Dermis lymphatic vessel endothelial cell (primary cell): ENCODE results near the gene AKIRIN1. TPM values are rescaled to one million over a fixed set of nuclear protein-coding genes. Genes with fewer than 3 reads are reported as not detected.

Source experiments
- total RNA-seq: library from RNA; depleted of rRNA; stranded (reverse); fragments of >200 nt; gene quantifications from 2 replicates; pipeline ENCODE4 v1.2.1, GENCODE V29; 2014

AKIRIN1 gene, protein sequence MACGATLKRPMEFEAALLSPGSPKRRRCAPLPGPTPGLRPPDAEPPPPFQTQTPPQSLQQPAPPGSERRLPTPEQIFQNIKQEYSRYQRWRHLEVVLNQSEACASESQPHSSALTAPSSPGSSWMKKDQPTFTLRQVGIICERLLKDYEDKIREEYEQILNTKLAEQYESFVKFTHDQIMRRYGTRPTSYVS
- 41.8 and 46.8 TPM in 2 replicates for total RNA-seq

DNA sequence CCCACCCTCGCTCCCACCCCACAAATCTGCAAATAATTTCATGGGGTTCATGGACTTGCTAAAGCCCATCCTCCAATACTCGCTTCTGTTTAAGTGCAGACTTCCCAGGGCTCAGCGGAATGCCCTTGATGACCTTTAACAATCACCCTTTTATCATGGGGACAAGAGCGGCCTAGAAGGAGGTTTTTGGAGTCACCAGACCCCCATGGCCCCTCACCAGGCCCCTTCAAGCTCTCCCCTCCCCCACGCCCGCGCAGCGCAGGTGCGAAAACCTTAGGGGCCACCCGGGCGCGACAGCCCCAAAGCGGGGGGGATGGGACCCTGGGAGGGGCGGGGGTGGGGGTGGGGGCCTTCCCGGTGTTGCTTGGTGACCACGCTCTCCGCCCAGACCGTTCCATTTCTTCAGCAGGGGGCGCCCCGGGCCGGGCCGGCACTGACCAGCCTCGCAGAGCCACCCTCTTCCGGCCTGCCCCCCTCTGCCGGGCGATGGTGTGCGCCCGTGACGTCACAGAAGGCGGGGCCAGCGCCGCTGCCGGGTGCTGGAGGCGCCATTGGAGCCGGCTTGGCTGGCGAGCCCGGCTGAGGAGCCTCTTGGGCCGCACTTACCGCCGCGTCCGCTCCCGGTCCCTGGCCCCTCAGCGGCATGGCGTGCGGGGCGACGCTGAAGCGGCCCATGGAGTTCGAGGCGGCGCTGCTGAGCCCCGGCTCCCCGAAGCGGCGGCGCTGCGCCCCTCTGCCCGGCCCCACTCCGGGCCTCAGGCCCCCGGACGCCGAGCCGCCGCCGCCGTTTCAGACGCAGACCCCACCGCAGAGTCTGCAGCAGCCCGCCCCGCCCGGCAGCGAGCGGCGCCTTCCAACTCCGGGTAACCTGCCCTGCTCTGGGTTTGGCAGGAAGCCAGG, at the start of gene AKIRIN1:
TSS of gene AKIRIN1 (plus strand) at position 539 of the 900 bp plus-strand sequence. CDS start at position 644, 105 bp downstream.

DNA sequence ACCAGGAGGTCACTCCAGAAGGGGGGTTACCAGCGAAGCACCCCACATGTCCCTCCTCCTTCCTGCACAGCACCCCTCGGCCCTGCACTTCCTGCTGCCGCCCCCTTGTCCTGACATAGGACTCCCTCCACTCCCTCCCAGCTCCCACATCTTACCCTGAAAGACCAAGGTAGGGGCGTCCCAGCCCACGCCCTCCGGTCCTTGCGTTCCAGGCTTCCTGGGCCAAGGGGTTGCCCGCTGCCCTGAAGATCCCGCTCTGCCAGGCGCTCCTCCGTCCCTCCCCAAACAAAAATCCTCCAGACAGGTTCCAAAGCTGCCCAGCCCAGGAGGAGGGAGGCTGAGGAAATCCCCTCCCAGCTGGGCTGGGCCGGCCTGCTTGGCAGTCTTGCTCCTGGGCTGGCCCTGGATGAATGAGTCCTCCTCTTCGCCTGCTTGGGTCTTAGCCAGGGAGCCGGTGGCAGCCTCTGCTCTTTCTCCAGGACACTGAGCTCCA, 49.5 kb upstream of the AKIRIN1 start, which contains the start of gene RHBDL2:
TSS of gene RHBDL2 (minus strand) at position 304 of the 493 bp plus-strand sequence. CDS start 22,618 bp downstream, outside the sequence.

DNA sequence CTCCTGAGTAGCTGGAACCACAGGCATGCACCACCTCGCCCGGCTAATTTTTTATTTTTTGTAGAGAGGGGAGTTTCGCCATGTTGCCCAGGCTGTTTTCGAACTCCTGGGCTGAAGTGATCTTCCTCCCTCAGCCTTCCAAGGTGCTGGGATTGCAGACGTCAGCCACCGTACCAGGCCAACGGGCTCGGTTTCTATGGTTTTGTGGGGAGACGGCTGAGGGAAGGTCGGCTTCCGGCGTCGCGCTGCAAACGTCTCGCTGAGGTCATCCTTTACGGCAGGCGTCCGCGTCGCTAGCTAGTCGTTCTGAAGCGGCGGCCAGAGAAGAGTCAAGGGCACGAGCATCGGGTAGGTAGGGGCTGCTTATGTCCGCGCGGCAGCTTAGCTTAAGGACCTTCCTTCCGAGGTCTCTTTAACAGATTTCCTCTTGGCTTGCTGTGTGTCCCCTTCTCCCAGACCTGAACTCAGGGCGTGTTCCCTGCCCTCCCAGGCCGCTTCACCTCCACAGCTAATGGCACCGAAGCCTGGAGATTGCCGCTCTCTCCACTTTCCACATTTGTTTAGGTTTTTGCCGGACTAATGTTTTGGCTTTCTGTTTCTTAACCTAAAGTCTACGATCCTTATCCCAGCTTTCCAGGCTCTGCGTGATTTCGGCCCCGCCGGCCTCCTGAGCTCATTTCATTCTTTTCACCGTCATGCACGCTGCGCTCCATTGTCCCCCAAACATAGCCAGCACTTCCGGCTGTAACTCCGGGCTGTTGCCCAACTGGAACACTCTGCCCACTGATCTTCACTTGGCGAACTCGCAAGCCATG, 35.2 kb downstream of the AKIRIN1 start, which contains the start of gene NDUFS5:
TSS of gene NDUFS5 (plus strand) at position 300 of the 815 bp plus-strand sequence. CDS start 2,375 bp downstream, outside the sequence.

Other genes starting within 250 kb of the AKIRIN1 start
- 17.9 and 22.4 TPM in 2 replicates for gene RRAGC, start 131.5 kb upstream of the AKIRIN1 start, total RNA-seq
- 5.7 and 8.7 TPM in 2 replicates for gene MYCBP, start 117.9 kb upstream of the AKIRIN1 start, total RNA-seq
- not detected in 2 replicates for gene GJA9, start 109.7 kb upstream of the AKIRIN1 start, total RNA-seq
- gene RHBDL2, start 49.4 kb upstream of the AKIRIN1 start, total RNA-seq: not detected in 2 replicates
- gene NDUFS5, start 35.1 kb downstream of the AKIRIN1 start, total RNA-seq: 427 and 486 TPM in 2 replicates
- 501 and 507 TPM in 2 replicates for gene MACF1, start 213.4 kb downstream of the AKIRIN1 start, total RNA-seq